Neuronal stem cell (in vitro differentiated cells): ENCODE measurements around the gene TMEM62.

Experiments used
- DNase-seq: peaks from one replicate; pipeline ENCODE4 v3.0.0-alpha.2; 2013; ENCODE audit warnings: low spot score
- H2AFZ ChIP-seq: one replicate; pipeline ENCODE4 v1.6.1; 2013; ENCODE audit warnings: mild to moderate bottlenecking, low read length, inconsistent platforms
- H2AK5ac ChIP-seq: 2 replicates; pipeline ENCODE4 v1.6.1; 2013; ENCODE audit warnings: low read depth, mild to moderate bottlenecking, inconsistent platforms, low read length, moderate library complexity, mixed read lengths
- H2BK120ac ChIP-seq: 2 replicates; pipeline ENCODE4 v1.6.1; 2013; ENCODE audit warnings: low read depth, mild to moderate bottlenecking, inconsistent platforms, low read length, moderate library complexity, mixed read lengths
- H2BK12ac ChIP-seq: one replicate; pipeline ENCODE4 v1.6.1; 2013; ENCODE audit warnings: low read length, inconsistent platforms
- H2BK15ac ChIP-seq: 2 replicates; pipeline ENCODE4 v1.6.1; 2013; ENCODE audit warnings: mild to moderate bottlenecking, low read length, inconsistent platforms, mixed read lengths
- H2BK5ac ChIP-seq: one replicate; pipeline ENCODE4 v1.6.1; 2013; ENCODE audit warnings: inconsistent platforms, mild to moderate bottlenecking, low read length, moderate library complexity
- H3K14ac ChIP-seq: one replicate; pipeline ENCODE4 v1.6.1; 2013; ENCODE audit warnings: low read length, inconsistent platforms
- H3K18ac ChIP-seq: 2 replicates; pipeline ENCODE4 v1.6.1; 2013; ENCODE audit warnings: low read length, inconsistent platforms
- H3K23ac ChIP-seq: 2 replicates; pipeline ENCODE4 v1.6.1; 2013; ENCODE audit warnings: low read depth, mild to moderate bottlenecking, mixed read lengths, low read length, inconsistent platforms; ENCODE audit not compliant: poor library complexity
- H3K27ac ChIP-seq: replicated peaks from 3 replicates; pipeline ENCODE4 v1.5.1; 2013; ENCODE audit warnings: low read length, inconsistent platforms
- H3K27me3 ChIP-seq, 3 experiments: 2 replicates each; pipeline ENCODE4 v1.6.1; 2013; ENCODE audit warnings: low read length in 3 of 3, mild to moderate bottlenecking in 2 of 3, inconsistent platforms in 1 of 3, low read depth in 1 of 3, mixed read lengths in 1 of 3, moderate library complexity in 1 of 3; ENCODE audit not compliant: control insufficient read depth in 3 of 3, insufficient read depth in 3 of 3
- H3K36me3 ChIP-seq, 2 donors: replicated peaks in 1 of 2; 2 replicates each; pipeline ENCODE4 v1.6.1; 2013; ENCODE audit warnings: low read length in 2 of 2; ENCODE audit not compliant: control insufficient read depth in 2 of 2, insufficient read depth in 2 of 2
- H3K4ac ChIP-seq: 2 replicates; pipeline ENCODE4 v1.6.1; 2013; ENCODE audit warnings: inconsistent platforms, mild to moderate bottlenecking, low read length, moderate library complexity
- H3K4me1 ChIP-seq, 2 donors: 1 replicate in 1 of 2; 2 replicates in 1 of 2; pipeline ENCODE4 v1.6.1; 2013; ENCODE audit warnings: low read length in 2 of 2, low read depth in 1 of 2; ENCODE audit not compliant: control insufficient read depth in 2 of 2, insufficient read depth in 1 of 2
- H3K4me2 ChIP-seq: one replicate; pipeline ENCODE4 v1.6.1; 2013; ENCODE audit warnings: mild to moderate bottlenecking, low read length, inconsistent platforms; ENCODE audit not compliant: insufficient read depth, poor library complexity, severe bottlenecking
- H3K4me3 ChIP-seq, 2 donors: 2 replicates each; pipeline ENCODE4 v1.5.1; 2013; ENCODE audit warnings: low read length in 2 of 2, mild to moderate bottlenecking in 2 of 2, inconsistent platforms in 1 of 2, moderate library complexity in 1 of 2
- H3K79me1 ChIP-seq: one replicate; pipeline ENCODE4 v1.6.1; 2013; ENCODE audit warnings: low read depth, mild to moderate bottlenecking, inconsistent platforms, low read length, moderate library complexity
- H3K9ac ChIP-seq: one replicate; pipeline ENCODE4 v1.6.1; 2013; ENCODE audit warnings: mild to moderate bottlenecking, low read depth, low read length, inconsistent platforms; ENCODE audit not compliant: poor library complexity
- H3K9me3 ChIP-seq, 2 donors: replicated peaks in 1 of 2; 2 replicates each; pipeline versions ENCODE3 to v1.6.1; 2013; ENCODE audit warnings: low read length in 2 of 2, mild to moderate bottlenecking in 2 of 2, inconsistent platforms in 1 of 2, low read depth in 1 of 2, mixed read lengths in 1 of 2, moderate library complexity in 1 of 2; ENCODE audit not compliant: control insufficient read depth in 2 of 2, insufficient read depth in 1 of 2
- H4K8ac ChIP-seq: one replicate; pipeline ENCODE4 v1.6.1; 2013; ENCODE audit warnings: low read depth, mild to moderate bottlenecking, inconsistent platforms, low read length, moderate library complexity
- H4K91ac ChIP-seq: one replicate; pipeline ENCODE4 v1.6.1; 2013; ENCODE audit warnings: low read length, low read depth, mild to moderate bottlenecking, inconsistent platforms; ENCODE audit not compliant: poor library complexity
- WGBS, 2 donors: extraction: QIAGEN DNeasy Blood & Tissue Kit; methylation state at CpG; one replicate each; pipeline ENCODE4 v1.1.7; 2013; ENCODE audit warnings: missing lambda C conversion rate in 2 of 2, mixed read lengths in 1 of 2; ENCODE audit not compliant: insufficient read length in 2 of 2, insufficient replicate concordance in 1 of 2; ENCODE audit errors: extremely low coverage in 2 of 2; 5-methylcytosine and 5-hydroxymethylcytosine counted together

The TMEM62 gene

GRCh38 chr15:43185157-43186002, 52.0 kb downstream of the TMEM62 start, which contains the start of gene CCNDBP1:
TSS of gene CCNDBP1 (plus strand) at chr15:43185403. CDS start at chr15:43185499, 96 bp downstream.
- H3K4me2 ChIP-seq: peak within 1 kb of the TSS; percentile 89
- no peak within 1 kb of the TSS for H2BK15ac ChIP-seq
- H3K18ac ChIP-seq: peak within 1 kb of the TSS; percentile 95
- peak; percentile 86 for DNase-seq
- peak within 1 kb of the TSS; percentile 97 for H2AFZ ChIP-seq
- peak within 1 kb of the TSS; percentile 69 to 96 for H3K4me3 ChIP-seq
- H3K27ac ChIP-seq: peak within 1 kb of the TSS; percentile 84
- peak within 1 kb of the TSS; percentile 98 for H3K23ac ChIP-seq
- peak within 1 kb of the TSS; percentile 85 for H3K9ac ChIP-seq
- WGBS, 2 donors: no CpG with 5 or more reads among the region's 69 CpGs
- no peak within 1 kb of the TSS for H2BK120ac ChIP-seq
- no peak within 1 kb of the TSS for H2BK12ac ChIP-seq
- H2AK5ac ChIP-seq: no peak within 1 kb of the TSS
- H3K4me1 ChIP-seq: peaks cover 4 to 7% of the 10 kb centered on the region in 2 donors
- H4K91ac ChIP-seq: no peak within 1 kb of the TSS
- H3K36me3 ChIP-seq: peaks cover 4 to 43% of the 10 kb centered on the region in 2 donors
- H3K14ac ChIP-seq: no peak within 1 kb of the TSS
- no peaks in the 10 kb centered on the region for H3K79me1 ChIP-seq
- no peaks in the 10 kb centered on the region for H3K27me3 ChIP-seq
- no peak within 1 kb of the TSS for H2BK5ac ChIP-seq
- H3K4ac ChIP-seq: no peak within 1 kb of the TSS
- peak within 1 kb of the TSS; percentile 73 for H4K8ac ChIP-seq
- no peaks in the 10 kb centered on the region for H3K9me3 ChIP-seq

- peaks cover 4 to 7% of the 10 kb centered on the region in 2 donors for H3K4me1 ChIP-seq
- peak overlapping the region; percentile 97 for H2AFZ ChIP-seq
- no peak overlapping the region for H2BK15ac ChIP-seq
- H3K23ac ChIP-seq: no peak overlapping the region
- no peaks in the 10 kb centered on the region for H3K27me3 ChIP-seq
- peaks cover 4 to 44% of the 10 kb centered on the region in 2 donors for H3K36me3 ChIP-seq
- H3K9ac ChIP-seq: peak overlapping the region; percentile 75
- no peak overlapping the region for H2BK120ac ChIP-seq
- no CpG with 5 or more reads among the region's 13 CpGs for WGBS, 2 donors
- peak overlapping the region; percentile 69 to 96 for H3K4me3 ChIP-seq
- no peaks in the 10 kb centered on the region for H3K79me1 ChIP-seq
- no peak overlapping the region for H3K14ac ChIP-seq
- no peak overlapping the region for H4K91ac ChIP-seq
- peak overlapping the region; percentile 89 for H3K4me2 ChIP-seq
- H3K9me3 ChIP-seq: no peaks in the 10 kb centered on the region
- no peak for DNase-seq
- H3K18ac ChIP-seq: no peak overlapping the region
- no peak overlapping the region for H2BK5ac ChIP-seq
- no peak overlapping the region for H2AK5ac ChIP-seq
- H3K4ac ChIP-seq: no peak overlapping the region
- H4K8ac ChIP-seq: no peak overlapping the region
- H3K27ac ChIP-seq: no peak overlapping the region
- no peak overlapping the region for H2BK12ac ChIP-seq
These were observed 52.6 kb downstream of the TMEM62 start for GRCh38 chr15:43186003-43186353.

- WGBS, 2 donors: no CpG with 5 or more reads among the region's 2 CpGs
- no peak overlapping the region for H2BK15ac ChIP-seq
- no peak overlapping the region for H4K8ac ChIP-seq
- peaks cover 3% of the 10 kb centered on the region for H3K79me1 ChIP-seq
- H3K23ac ChIP-seq: no peak overlapping the region
- no peaks in the 10 kb centered on the region for H3K27me3 ChIP-seq
- no peak overlapping the region for H3K4ac ChIP-seq
- H3K9ac ChIP-seq: no peak overlapping the region
- no peak overlapping the region for H2BK5ac ChIP-seq
- H4K91ac ChIP-seq: no peak overlapping the region
- H2AK5ac ChIP-seq: no peak overlapping the region
- H3K4me2 ChIP-seq: no peak overlapping the region
- H3K4me1 ChIP-seq: peaks cover 4 to 7% of the 10 kb centered on the region in 2 donors
- peaks cover 4 to 56% of the 10 kb centered on the region in 2 donors for H3K36me3 ChIP-seq
- no peak overlapping the region for H2BK12ac ChIP-seq
- DNase-seq: no peak
- H3K27ac ChIP-seq: no peak overlapping the region
- H3K14ac ChIP-seq: no peak overlapping the region
- no peak overlapping the region for H2BK120ac ChIP-seq
- H3K4me3 ChIP-seq: no peak overlapping the region
- H3K18ac ChIP-seq: no peak overlapping the region
- H2AFZ ChIP-seq: no peak overlapping the region
- H3K9me3 ChIP-seq: no peaks in the 10 kb centered on the region
These were observed 54.3 kb downstream of the TMEM62 start for GRCh38 chr15:43187544-43188155.

- no peak overlapping the region for H4K91ac ChIP-seq
- H3K4me1 ChIP-seq: peaks cover 4 to 7% of the 10 kb centered on the region in 2 donors
- H3K9me3 ChIP-seq: no peaks in the 10 kb centered on the region
- H2BK120ac ChIP-seq: no peak overlapping the region
- no peak overlapping the region for H2AFZ ChIP-seq
- DNase-seq: no peak
- no peak overlapping the region for H3K9ac ChIP-seq
- no peaks in the 10 kb centered on the region for H3K27me3 ChIP-seq
- no peak overlapping the region for H3K4me3 ChIP-seq
- H3K36me3 ChIP-seq: peaks cover 7 to 68% of the 10 kb centered on the region in 2 donors
- H3K4me2 ChIP-seq: no peak overlapping the region
- H3K14ac ChIP-seq: no peak overlapping the region
- no peak overlapping the region for H3K18ac ChIP-seq
- H2BK5ac ChIP-seq: no peak overlapping the region
- H2AK5ac ChIP-seq: no peak overlapping the region
- no CpG with 5 or more reads among the region's 2 CpGs for WGBS, 2 donors
- H3K27ac ChIP-seq: no peak overlapping the region
- H3K79me1 ChIP-seq: peaks cover 3% of the 10 kb centered on the region
- H4K8ac ChIP-seq: no peak overlapping the region
- H3K23ac ChIP-seq: no peak overlapping the region
- no peak overlapping the region for H2BK15ac ChIP-seq
- no peak overlapping the region for H3K4ac ChIP-seq
- no peak overlapping the region for H2BK12ac ChIP-seq
These were observed 55.9 kb downstream of the TMEM62 start for GRCh38 chr15:43189296-43189695.
